GM23248 (cell line): ENCODE measurements around the gene USP12. TPM values are rescaled to one million over a fixed set of nuclear protein-coding genes. Genes with fewer than 3 reads are reported as not detected.

ENCODE experiments used
- DNase-seq: peaks from one replicate; pipeline ENCODE4 v3.0.0-alpha.2; 2015
- H2AFZ ChIP-seq: fragments of 200-600 bp; sonication (generic); 2 replicates; pipeline ENCODE4 v1.6.1; 2016; ENCODE audit warnings: antibody characterized with exemption
- H3F3A ChIP-seq: fragments of 200-600 bp; sonication (generic); 2 replicates; pipeline ENCODE4 v1.6.1; 2016; ENCODE audit warnings: mild to moderate bottlenecking, antibody characterized with exemption, mixed run types; ENCODE audit not compliant: insufficient read depth
- H3K27ac ChIP-seq: fragments of 200-600 bp; sonication (generic); 2 replicates; pipeline ENCODE4 v1.5.1; 2016; ENCODE audit warnings: mild to moderate bottlenecking
- H3K27me3 ChIP-seq: fragments of 200-600 bp; sonication (generic); replicated peaks from 2 replicates; pipeline ENCODE4 v1.6.1; 2016; ENCODE audit warnings: mild to moderate bottlenecking; ENCODE audit not compliant: insufficient read depth
- H3K36me3 ChIP-seq: fragments of 200-600 bp; sonication (generic); 2 replicates; pipeline ENCODE4 v1.6.1; 2016; ENCODE audit warnings: low read depth, mild to moderate bottlenecking
- H3K4me1 ChIP-seq: fragments of 200-600 bp; sonication (generic); 2 replicates; pipeline ENCODE4 v1.6.1; 2016; ENCODE audit warnings: mild to moderate bottlenecking; ENCODE audit not compliant: insufficient read depth
- H3K4me2 ChIP-seq: fragments of 200-600 bp; sonication (generic); one replicate; pipeline ENCODE4 v1.6.1; 2016; ENCODE audit warnings: mild to moderate bottlenecking; ENCODE audit not compliant: unreplicated experiment
- H3K4me3 ChIP-seq: fragments of 200-600 bp; sonication (generic); 2 replicates; pipeline ENCODE4 v1.5.1; 2016; ENCODE audit warnings: mild to moderate bottlenecking
- H3K79me2 ChIP-seq: fragments of 200-600 bp; sonication (generic); 2 replicates; pipeline ENCODE4 v1.6.1; 2016; ENCODE audit warnings: mild to moderate bottlenecking; ENCODE audit not compliant: insufficient read depth
- H3K9ac ChIP-seq: fragments of 200-600 bp; sonication (generic); 2 replicates; pipeline ENCODE4 v1.6.1; 2016; ENCODE audit warnings: mild to moderate bottlenecking
- H3K9me2 ChIP-seq: fragments of 200-600 bp; sonication (generic); 2 replicates; pipeline ENCODE4 v1.6.1; 2016; ENCODE audit warnings: mixed run types, mild to moderate bottlenecking, moderate library complexity; ENCODE audit not compliant: insufficient read depth
- H3K9me3 ChIP-seq: fragments of 200-600 bp; sonication (generic); one replicate; pipeline ENCODE4 v1.6.1; 2017; ENCODE audit warnings: low read depth
- H4K20me1 ChIP-seq: fragments of 200-600 bp; sonication (generic); 2 replicates; pipeline ENCODE4 v1.6.0; 2016; ENCODE audit not compliant: insufficient read depth
- EZH2 ChIP-seq: fragments of 200-600 bp; sonication (generic); IDR thresholded peaks from 2 replicates; pipeline ENCODE4 v1.6.1; 2018; ENCODE audit warnings: antibody characterized with exemption, mild to moderate bottlenecking; ENCODE audit not compliant: insufficient read depth, poor library complexity, severe bottlenecking
- EZH2phosphoT487 ChIP-seq: fragments of 200-600 bp; sonication (generic); IDR thresholded peaks from 2 replicates; pipeline ENCODE4 v1.6.1; 2018; ENCODE audit warnings: antibody characterized with exemption, moderate library complexity, mild to moderate bottlenecking, low read depth; ENCODE audit not compliant: insufficient read depth
- WGBS, 2 experiments: methylation state at CpG; one replicate each; pipeline ENCODE4 v1.1.6; 2015 to 2017; ENCODE audit warnings: low lambda C conversion rate in 2 of 2, low coverage in 1 of 2; ENCODE audit errors: missing lambda C conversion rate in 2 of 2; 5-methylcytosine and 5-hydroxymethylcytosine counted together
- in situ Hi-C: fragments of 300-500 bp; cut with MboI; formaldehyde crosslinking; loops from 2 replicates; pipeline ENCODE4 v1.15.0; 2020
- polyA plus RNA-seq: library from polyadenylated mRNA; unstranded; fragments of >200 nt; fragmentation: Nextera tagmentation; extraction: Ambion mirVana; gene quantifications from 2 replicates; pipeline ENCODE4 v1.2.1, GENCODE V29; 2016
- total RNA-seq: library from RNA; depleted of rRNA; stranded (reverse); fragments of >200 nt; shearing (Covaris generic); gene quantifications from 2 replicates; pipeline ENCODE4 v1.2.3, GENCODE V29; 2014

USP12 gene
- total and polyA plus RNA-seq, 2 experiments from 2014 or later: 16.0 to 18.9 TPM

DNA sequence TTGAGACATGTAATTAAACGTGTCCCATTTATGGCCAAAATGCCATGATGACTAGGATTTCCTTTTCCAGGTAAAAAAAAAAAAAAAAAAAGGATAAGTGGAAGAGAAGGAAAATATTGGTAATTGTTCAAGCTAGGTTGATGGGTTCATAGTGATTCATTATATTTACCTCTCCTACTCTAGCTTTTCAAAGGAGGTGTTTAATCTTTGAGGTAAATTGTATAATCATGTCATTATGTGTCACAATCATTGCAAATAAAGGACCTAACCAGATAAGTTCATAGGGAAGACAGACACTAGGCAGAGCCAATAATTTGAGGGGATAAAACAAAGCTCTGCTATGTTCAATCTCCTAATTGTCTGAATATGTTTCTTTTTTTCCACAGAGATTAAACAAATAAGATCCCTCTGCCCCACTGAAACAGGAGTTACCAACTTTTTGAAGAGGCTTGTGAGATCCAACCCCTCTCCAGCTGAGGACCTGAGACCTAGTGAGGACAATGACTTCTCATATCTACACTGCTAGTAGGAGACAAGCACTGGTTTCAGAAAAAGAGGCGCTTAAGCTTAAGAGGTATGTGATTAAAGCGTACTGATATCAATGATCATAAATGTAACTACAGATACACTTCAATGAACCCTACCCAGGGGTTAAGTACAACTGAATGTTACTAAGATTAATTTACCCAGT lies 61.4 kb downstream of the USP12 start:
- in situ Hi-C loops: no loop called here
- no peak for TF ChIP-seq EZH2phosphoT487
- no peak for TF ChIP-seq EZH2
- Histone ChIP-seq H3K4me2 (no peak overlapping the region), H3K4me1 (no peaks in the 10 kb centered on the region), H2AFZ (no peak overlapping the region), H3K27me3 (no peaks in the 10 kb centered on the region), H4K20me1 (no peaks in the 10 kb centered on the region; the same call in 1 of the 2 replicates), H3K9ac (no peak overlapping the region), H3F3A (0 out of 2 replicates have a peak, but pooled peaks cover 3% of the 10 kb centered on the region), H3K27ac (no peak overlapping the region), H3K4me3 (no peak overlapping the region), H3K9me3 (no peaks in the 10 kb centered on the region), H3K79me2 (peaks cover 97% of the 10 kb centered on the region), H3K9me2 (no peaks in the 10 kb centered on the region), H3K36me3 (peaks cover 18% of the 10 kb centered on the region)
- no peak for DNase-seq
- 94 to 100% methylated on average over 3 of the region's 3 CpGs for whole genome bisulfite sequencing, 2 experiments

DNA sequence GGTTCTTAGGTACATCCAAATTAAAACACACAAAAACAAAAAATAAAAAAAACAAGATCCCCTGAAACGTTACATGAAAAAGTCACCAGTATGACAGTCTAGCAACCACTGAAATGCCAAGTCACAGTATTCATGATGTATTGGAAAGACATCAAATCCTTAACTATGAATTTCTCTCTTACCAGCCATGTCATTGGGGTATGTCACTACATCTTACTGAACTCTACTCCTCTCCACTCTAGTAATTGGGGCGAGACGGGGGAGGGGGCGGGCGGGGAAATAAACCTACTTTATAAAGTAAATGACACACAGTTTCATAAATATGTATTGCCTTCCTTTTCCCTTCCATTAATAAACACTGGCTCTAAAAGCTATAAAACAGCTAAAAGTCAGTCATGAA lies 65.5 kb downstream of the USP12 start:
- no peak overlapping the region for H2AFZ ChIP-seq
- no peak overlapping the region for H3K4me2 ChIP-seq
- no peak overlapping the region for H3K27ac ChIP-seq
- H3K4me3 ChIP-seq: no peak overlapping the region
- no peak for DNase-seq
- H3K9ac ChIP-seq: no peak overlapping the region
- peaks cover 12% of the 10 kb centered on the region; the same call in 1 of the 2 replicates for H3K36me3 ChIP-seq
- WGBS, 2 experiments: 89 to 92% methylated on average over 5 of the region's 5 CpGs
- no peaks in the 10 kb centered on the region for H3K4me1 ChIP-seq
- H3K9me2 ChIP-seq: no peaks in the 10 kb centered on the region
- H3K9me3 ChIP-seq: no peaks in the 10 kb centered on the region
- no peak for TF ChIP-seq EZH2phosphoT487
- no peak for TF ChIP-seq EZH2
- 0 out of 2 replicates have a peak, but pooled peaks cover 2% of the 10 kb centered on the region for H3F3A ChIP-seq
- peaks cover 97% of the 10 kb centered on the region for H3K79me2 ChIP-seq
- H3K27me3 ChIP-seq: no peaks in the 10 kb centered on the region
- H4K20me1 ChIP-seq: no peaks in the 10 kb centered on the region; the same call in 1 of the 2 replicates
- in situ Hi-C loops: no loop called here

DNA sequence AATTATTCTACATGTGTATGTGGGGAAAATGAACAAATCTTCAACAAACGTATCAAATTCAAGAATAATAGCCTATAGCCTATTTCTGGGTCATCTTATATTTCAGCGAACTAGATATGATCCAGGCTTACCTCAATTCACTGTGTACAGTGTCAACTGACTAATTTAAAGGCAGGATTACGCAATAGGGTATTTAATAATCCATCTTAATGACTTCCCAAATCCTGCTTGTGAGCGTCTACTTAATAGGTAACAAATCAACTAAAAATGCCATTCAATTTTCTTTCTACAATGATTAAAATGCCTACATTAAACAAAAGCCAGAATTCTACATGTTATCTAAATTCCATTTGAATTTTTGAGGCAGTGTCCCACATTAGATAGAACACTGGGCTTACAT lies 67.0 kb downstream of the USP12 start:
- Histone ChIP-seq H3K9ac (no peak overlapping the region), H3K27ac (no peak overlapping the region), H3F3A (no peaks in the 10 kb centered on the region), H3K4me1 (no peaks in the 10 kb centered on the region), H3K4me2 (no peak overlapping the region), H4K20me1 (no peaks in the 10 kb centered on the region; the same call in 1 of the 2 replicates), H3K9me3 (no peaks in the 10 kb centered on the region), H3K9me2 (no peaks in the 10 kb centered on the region), H3K79me2 (peaks cover 96% of the 10 kb centered on the region), H2AFZ (no peak overlapping the region), H3K36me3 (peaks cover 12% of the 10 kb centered on the region; the same call in 1 of the 2 replicates), H3K27me3 (no peaks in the 10 kb centered on the region), H3K4me3 (no peak overlapping the region)
- WGBS, 2 experiments: 73 to 75% methylated on average over 4 of the region's 4 CpGs
- no peak for TF ChIP-seq EZH2phosphoT487
- no peak for TF ChIP-seq EZH2
- in situ Hi-C loops: no loop called here
- DNase-seq: no peak

DNA sequence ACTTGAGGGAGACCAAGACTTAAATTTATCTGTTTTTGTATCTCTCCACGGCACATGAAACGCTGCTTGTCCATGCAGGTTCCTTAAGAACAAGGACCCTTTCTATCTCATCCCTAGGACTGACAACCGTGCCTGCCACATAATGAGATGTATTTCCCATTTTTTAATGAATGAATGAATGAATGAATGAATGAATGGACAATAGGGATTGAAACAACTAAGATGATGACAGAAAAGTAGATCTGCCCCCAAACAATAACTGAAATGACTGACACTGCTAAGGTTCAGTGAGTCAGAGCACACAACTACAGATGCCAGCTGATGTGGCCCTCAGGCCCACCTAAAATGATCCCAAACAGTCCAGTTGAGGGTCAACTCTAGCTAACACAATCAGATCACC lies 69.8 kb downstream of the USP12 start:
- in situ Hi-C loops: no loop called here
- TF ChIP-seq EZH2 (no peak), EZH2phosphoT487 (no peak)
- H3K27me3 ChIP-seq: no peaks in the 10 kb centered on the region
- H3K9me2 ChIP-seq: no peaks in the 10 kb centered on the region
- no peak overlapping the region for H3K4me3 ChIP-seq
- H3F3A ChIP-seq: no peaks in the 10 kb centered on the region
- H3K27ac ChIP-seq: no peak overlapping the region
- no peaks in the 10 kb centered on the region; the same call in 1 of the 2 replicates for H4K20me1 ChIP-seq
- DNase-seq: no peak
- peaks cover 12% of the 10 kb centered on the region; the same call in 1 of the 2 replicates for H3K36me3 ChIP-seq
- no peak overlapping the region for H3K4me2 ChIP-seq
- 99% methylated on average over 3 of the region's 3 CpGs for WGBS, 2 experiments
- peaks cover 98% of the 10 kb centered on the region for H3K79me2 ChIP-seq
- H3K4me1 ChIP-seq: no peaks in the 10 kb centered on the region
- no peak overlapping the region for H2AFZ ChIP-seq
- H3K9me3 ChIP-seq: no peaks in the 10 kb centered on the region
- no peak overlapping the region for H3K9ac ChIP-seq
